WTC11 (cell line): ENCODE measurements around the gene MED12L. TPM values are rescaled to one million over a fixed set of nuclear protein-coding genes. Genes with fewer than 3 reads are reported as not detected.

ENCODE experiments used
- ATAC-seq: fragments of 200-7000 bp; cut with Tn5 transposase; 2 replicates; pipeline ENCODE4 v1.10.0; 2021; ENCODE audit warnings: mild to moderate bottlenecking, moderate library complexity
- CTCF ChIA-PET: fragments of 300-600 bp; sonication (Branson Sonifier 250); formaldehyde crosslinking; loops from one replicate; lab custom pipeline; 2021; ENCODE audit warnings: antibody characterized with exemption; lab: Charles Lee
- POLR2A ChIA-PET: fragments of 350-600 bp; sonication (Branson Sonifier 250); formaldehyde crosslinking; loops from one replicate; lab custom pipeline; 2021; ENCODE audit warnings: antibody characterized with exemption; lab: Charles Lee
- DNase-seq: peaks from one replicate; pipeline ENCODE4 v3.0.0; 2021; ENCODE audit warnings: low spot score
- H3K27ac Mint-ChIP-seq: 2 replicates; pipeline ENCODE4 v1.8.0; 2021; ENCODE audit warnings: mixed read lengths
- H3K27me3 Mint-ChIP-seq: 2 replicates; pipeline ENCODE4 v1.8.0; 2021; ENCODE audit warnings: low read depth, mild to moderate bottlenecking, moderate library complexity, mixed read lengths
- H3K36me3 Mint-ChIP-seq: 2 replicates; pipeline ENCODE4 v1.8.0; 2021; ENCODE audit warnings: mixed read lengths
- H3K4me1 Mint-ChIP-seq: 2 replicates; pipeline ENCODE4 v1.8.0; 2022; ENCODE audit warnings: mixed read lengths
- H3K4me3 Mint-ChIP-seq: 2 replicates; pipeline ENCODE4 v1.8.0; 2021; ENCODE audit warnings: mild to moderate bottlenecking, moderate library complexity, mixed read lengths
- H3K9me3 Mint-ChIP-seq: 2 replicates; pipeline ENCODE4 v1.8.0; 2021; ENCODE audit warnings: mixed read lengths
- CREB1 ChIP-seq: sonication (generic); formaldehyde crosslinking; IDR thresholded peaks from 2 replicates; pipeline ENCODE4 v1.8.0; 2023; ENCODE audit warnings: mild to moderate bottlenecking, missing genetic modification reagents
- ELF4 ChIP-seq: sonication (generic); formaldehyde crosslinking; IDR thresholded peaks from 2 replicates; pipeline ENCODE4 v1.8.1; 2022; ENCODE audit warnings: low read depth, mild to moderate bottlenecking, moderate library complexity, missing genetic modification reagents
- GABPB1 ChIP-seq: sonication (generic); formaldehyde crosslinking; IDR thresholded peaks from 2 replicates; pipeline ENCODE4 v1.8.1; 2023; ENCODE audit warnings: mild to moderate bottlenecking, missing genetic modification reagents
- KAT7 ChIP-seq: sonication (generic); formaldehyde crosslinking; IDR thresholded peaks from 2 replicates; pipeline ENCODE4 v1.8.1; 2023; ENCODE audit warnings: missing genetic modification reagents, mild to moderate bottlenecking, borderline replicate concordance
- SMAD4 ChIP-seq: sonication (generic); formaldehyde crosslinking; IDR thresholded peaks from 2 replicates; pipeline ENCODE4 v1.8.0; 2022; ENCODE audit warnings: mild to moderate bottlenecking, missing genetic modification reagents
- USF1 ChIP-seq: sonication (generic); formaldehyde crosslinking; IDR thresholded peaks from 2 replicates; pipeline ENCODE4 v1.8.0; 2022; ENCODE audit warnings: mild to moderate bottlenecking, missing genetic modification reagents
- ZBTB21 ChIP-seq: sonication (generic); formaldehyde crosslinking; IDR thresholded peaks from 2 replicates; pipeline ENCODE4 v1.8.1; 2023; ENCODE audit warnings: mild to moderate bottlenecking, missing genetic modification reagents, borderline replicate concordance
- ZNF512 ChIP-seq: sonication (generic); formaldehyde crosslinking; IDR thresholded peaks from 2 replicates; pipeline ENCODE4 v1.8.1; 2022; ENCODE audit warnings: missing genetic modification reagents, borderline replicate concordance
- ZNF532 ChIP-seq: fragments of 250-450 bp; sonication (Bioruptor Pico); IDR thresholded peaks from 2 replicates; pipeline ENCODE4 v1.9.0; 2021; ENCODE audit warnings: mild to moderate bottlenecking, borderline replicate concordance
- ZNF671 ChIP-seq: fragments of 250-450 bp; sonication (Bioruptor Pico); IDR thresholded peaks from 2 replicates; pipeline ENCODE4 v1.8.0; 2021; ENCODE audit warnings: mild to moderate bottlenecking
- total RNA-seq: library from RNA; stranded (reverse); gene quantifications from 3 replicates; pipeline ENCODE4 v1.2.3, GENCODE V29; 2021
- TF ChIP-seq, protein P1 (sequence below): sonication (generic); formaldehyde crosslinking; IDR thresholded peaks from 2 replicates; pipeline ENCODE4 v1.8.1; 2022; ENCODE audit warnings: low read depth, mild to moderate bottlenecking, moderate library complexity, missing genetic modification reagents, borderline replicate concordance
- TF ChIP-seq, protein P2 (sequence below): sonication (generic); formaldehyde crosslinking; IDR thresholded peaks from 2 replicates; pipeline ENCODE4 v1.8.1; 2023; ENCODE audit warnings: mild to moderate bottlenecking, missing genetic modification reagents, moderate library complexity
- TF ChIP-seq, protein P3 (sequence below): sonication (generic); formaldehyde crosslinking; IDR thresholded peaks from 2 replicates; pipeline ENCODE4 v1.8.0; 2023; ENCODE audit warnings: mild to moderate bottlenecking, missing genetic modification reagents
- TF ChIP-seq, protein P4 (sequence below): sonication (generic); formaldehyde crosslinking; IDR thresholded peaks from 2 replicates; pipeline ENCODE4 v1.8.0; 2023; ENCODE audit warnings: missing genetic modification reagents
- TF ChIP-seq, protein P5 (sequence below): sonication (generic); formaldehyde crosslinking; IDR thresholded peaks from 2 replicates; pipeline ENCODE4 v1.8.1; 2023; ENCODE audit warnings: mild to moderate bottlenecking, missing genetic modification reagents

The MED12L gene
- total RNA-seq, 1 experiment from 2014 or later = 27.4 TPM

DNA sequence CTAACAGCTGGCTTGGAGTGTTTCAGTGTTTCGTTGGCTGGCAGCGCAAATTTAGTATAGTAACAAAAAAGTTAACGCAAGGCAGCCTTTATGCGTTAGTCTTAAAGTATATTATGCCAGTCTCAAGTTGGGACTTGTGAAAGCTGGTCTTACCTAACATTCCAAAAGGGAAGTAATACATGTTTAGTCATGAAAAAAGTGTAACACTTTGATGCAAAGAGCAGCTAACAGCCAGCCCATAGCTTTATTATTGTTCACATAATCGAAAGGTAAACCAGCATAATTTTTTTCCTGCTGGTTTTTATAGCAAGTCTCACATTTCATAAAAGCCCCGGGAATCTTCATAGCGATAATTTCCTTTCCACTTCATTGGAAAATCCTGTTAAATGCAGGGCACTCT, 233.5 kb downstream of the MED12L start:
- Mint-ChIP-seq H3K27me3 (no peaks in the 10 kb centered on the region), H3K4me3 (no peak overlapping the region), H3K4me1 (peaks cover 38% of the 10 kb centered on the region), H3K9me3 (no peaks in the 10 kb centered on the region; the same call in 1 of the 2 replicates), H3K27ac (no peak overlapping the region), H3K36me3 (no peaks in the 10 kb centered on the region)
- POLR2A ChIA-PET = no interaction called here
- DNase-seq (no peak), ATAC-seq (no peak)
- CTCF ChIA-PET = interaction anchor here (0.9 to 1.2 kb wide), 2 partner anchors 9 to 518 kb away, joined by 3 to 5 read pairs; no protein-coding TSS in a partner anchor
- TF ChIP-seq, protein P1, sequence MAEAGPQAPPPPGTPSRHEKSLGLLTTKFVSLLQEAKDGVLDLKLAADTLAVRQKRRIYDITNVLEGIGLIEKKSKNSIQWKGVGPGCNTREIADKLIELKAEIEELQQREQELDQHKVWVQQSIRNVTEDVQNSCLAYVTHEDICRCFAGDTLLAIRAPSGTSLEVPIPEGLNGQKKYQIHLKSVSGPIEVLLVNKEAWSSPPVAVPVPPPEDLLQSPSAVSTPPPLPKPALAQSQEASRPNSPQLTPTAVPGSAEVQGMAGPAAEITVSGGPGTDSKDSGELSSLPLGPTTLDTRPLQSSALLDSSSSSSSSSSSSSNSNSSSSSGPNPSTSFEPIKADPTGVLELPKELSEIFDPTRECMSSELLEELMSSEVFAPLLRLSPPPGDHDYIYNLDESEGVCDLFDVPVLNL (CRISPR knock-in tag) = no peak
- no peak for TF ChIP-seq CREB1 (CRISPR knock-in tag)
- TF ChIP-seq, protein P2, sequence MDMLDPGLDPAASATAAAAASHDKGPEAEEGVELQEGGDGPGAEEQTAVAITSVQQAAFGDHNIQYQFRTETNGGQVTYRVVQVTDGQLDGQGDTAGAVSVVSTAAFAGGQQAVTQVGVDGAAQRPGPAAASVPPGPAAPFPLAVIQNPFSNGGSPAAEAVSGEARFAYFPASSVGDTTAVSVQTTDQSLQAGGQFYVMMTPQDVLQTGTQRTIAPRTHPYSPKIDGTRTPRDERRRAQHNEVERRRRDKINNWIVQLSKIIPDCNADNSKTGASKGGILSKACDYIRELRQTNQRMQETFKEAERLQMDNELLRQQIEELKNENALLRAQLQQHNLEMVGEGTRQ (CRISPR knock-in tag) = no peak
- TF ChIP-seq ZBTB21 = no peak
- TF ChIP-seq ZNF512 (CRISPR knock-in tag) = no peak
- TF ChIP-seq, protein P3, sequence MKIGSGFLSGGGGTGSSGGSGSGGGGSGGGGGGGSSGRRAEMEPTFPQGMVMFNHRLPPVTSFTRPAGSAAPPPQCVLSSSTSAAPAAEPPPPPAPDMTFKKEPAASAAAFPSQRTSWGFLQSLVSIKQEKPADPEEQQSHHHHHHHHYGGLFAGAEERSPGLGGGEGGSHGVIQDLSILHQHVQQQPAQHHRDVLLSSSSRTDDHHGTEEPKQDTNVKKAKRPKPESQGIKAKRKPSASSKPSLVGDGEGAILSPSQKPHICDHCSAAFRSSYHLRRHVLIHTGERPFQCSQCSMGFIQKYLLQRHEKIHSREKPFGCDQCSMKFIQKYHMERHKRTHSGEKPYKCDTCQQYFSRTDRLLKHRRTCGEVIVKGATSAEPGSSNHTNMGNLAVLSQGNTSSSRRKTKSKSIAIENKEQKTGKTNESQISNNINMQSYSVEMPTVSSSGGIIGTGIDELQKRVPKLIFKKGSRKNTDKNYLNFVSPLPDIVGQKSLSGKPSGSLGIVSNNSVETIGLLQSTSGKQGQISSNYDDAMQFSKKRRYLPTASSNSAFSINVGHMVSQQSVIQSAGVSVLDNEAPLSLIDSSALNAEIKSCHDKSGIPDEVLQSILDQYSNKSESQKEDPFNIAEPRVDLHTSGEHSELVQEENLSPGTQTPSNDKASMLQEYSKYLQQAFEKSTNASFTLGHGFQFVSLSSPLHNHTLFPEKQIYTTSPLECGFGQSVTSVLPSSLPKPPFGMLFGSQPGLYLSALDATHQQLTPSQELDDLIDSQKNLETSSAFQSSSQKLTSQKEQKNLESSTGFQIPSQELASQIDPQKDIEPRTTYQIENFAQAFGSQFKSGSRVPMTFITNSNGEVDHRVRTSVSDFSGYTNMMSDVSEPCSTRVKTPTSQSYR (CRISPR knock-in tag) = no peak
- TF ChIP-seq KAT7 (CRISPR knock-in tag) = no peak

- Mint-ChIP-seq H3K36me3 (no peaks in the 10 kb centered on the region), H3K4me1 (peaks cover 34% of the 10 kb centered on the region), H3K9me3 (no peaks in the 10 kb centered on the region; the same call in 1 of the 2 replicates), H3K27ac (no peak overlapping the region), H3K27me3 (no peaks in the 10 kb centered on the region), H3K4me3 (no peak overlapping the region)
- ChIA-PET CTCF (interaction anchor here (1.2 kb wide), 1 partner anchor 8 kb away, joined by 5 read pairs; no protein-coding TSS in a partner anchor), POLR2A (no interaction called here)
- ATAC-seq = no peak
- DNase-seq = no peak
- TF ChIP-seq, protein P1 (CRISPR knock-in tag) = no peak
- TF ChIP-seq ELF4 (CRISPR knock-in tag) (no peak), ZNF671 (CRISPR knock-in tag) (no peak), GABPB1 (CRISPR knock-in tag) (no peak), USF1 (CRISPR knock-in tag) (no peak), ZNF532 (CRISPR knock-in tag) (no peak), SMAD4 (CRISPR knock-in tag) (no peak)
- TF ChIP-seq, protein P4, sequence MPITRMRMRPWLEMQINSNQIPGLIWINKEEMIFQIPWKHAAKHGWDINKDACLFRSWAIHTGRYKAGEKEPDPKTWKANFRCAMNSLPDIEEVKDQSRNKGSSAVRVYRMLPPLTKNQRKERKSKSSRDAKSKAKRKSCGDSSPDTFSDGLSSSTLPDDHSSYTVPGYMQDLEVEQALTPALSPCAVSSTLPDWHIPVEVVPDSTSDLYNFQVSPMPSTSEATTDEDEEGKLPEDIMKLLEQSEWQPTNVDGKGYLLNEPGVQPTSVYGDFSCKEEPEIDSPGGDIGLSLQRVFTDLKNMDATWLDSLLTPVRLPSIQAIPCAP (CRISPR knock-in tag) = no peak
- TF ChIP-seq, protein P5, sequence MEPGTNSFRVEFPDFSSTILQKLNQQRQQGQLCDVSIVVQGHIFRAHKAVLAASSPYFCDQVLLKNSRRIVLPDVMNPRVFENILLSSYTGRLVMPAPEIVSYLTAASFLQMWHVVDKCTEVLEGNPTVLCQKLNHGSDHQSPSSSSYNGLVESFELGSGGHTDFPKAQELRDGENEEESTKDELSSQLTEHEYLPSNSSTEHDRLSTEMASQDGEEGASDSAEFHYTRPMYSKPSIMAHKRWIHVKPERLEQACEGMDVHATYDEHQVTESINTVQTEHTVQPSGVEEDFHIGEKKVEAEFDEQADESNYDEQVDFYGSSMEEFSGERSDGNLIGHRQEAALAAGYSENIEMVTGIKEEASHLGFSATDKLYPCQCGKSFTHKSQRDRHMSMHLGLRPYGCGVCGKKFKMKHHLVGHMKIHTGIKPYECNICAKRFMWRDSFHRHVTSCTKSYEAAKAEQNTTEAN (CRISPR knock-in tag) = no peak
Measured at GRCh38 chr3:151319628-151320027, 234.2 kb downstream of the MED12L start.
